ENCODE data around the gene GTF2H4. TPM values are rescaled to one million over a fixed set of nuclear protein-coding genes. Genes with fewer than 3 reads are reported as not detected.

The GTF2H4 gene
- total RNA-seq, 1 experiment from 2014 or later: 17.7 TPM

GRCh38 chr6:30882759-30883684 is 25.0 kb upstream of the GTF2H4 start:
- DNase-seq (ENCODE audit: low read depth): no peak

- DNase-seq (ENCODE audit: low read depth): peak; percentile 88
These were observed 24.1 kb upstream of the GTF2H4 start, which contains the start of gene DDR1 for GRCh38 chr6:30883685-30884520. TSS of gene DDR1 (plus strand) at chr6:30884519. CDS start at chr6:30888730, 4,211 bp downstream.

GRCh38 chr6:30884521-30885480 is 23.2 kb upstream of the GTF2H4 start:
- DNase-seq (ENCODE audit: low read depth): peak; percentile 89

GRCh38 chr6:30885481-30885998 is 22.5 kb upstream of the GTF2H4 start:
- DNase-seq (ENCODE audit: low read depth): peak; percentile 77

- DNase-seq (ENCODE audit: low read depth): peak; percentile 100
These were observed 21.8 kb upstream of the GTF2H4 start for GRCh38 chr6:30885999-30886896.

GRCh38 chr6:30886897-30887255 is 21.1 kb upstream of the GTF2H4 start:
- no peak for DNase-seq (ENCODE audit: low read depth)

- DNase-seq (ENCODE audit: low read depth): peak; percentile 92
These were observed 19.8 kb upstream of the GTF2H4 start for GRCh38 chr6:30887901-30888815.

GRCh38 chr6:30888816-30889495 is 19.1 kb upstream of the GTF2H4 start:
- DNase-seq (ENCODE audit: low read depth): no peak

GRCh38 chr6:30889496-30889885 is 18.5 kb upstream of the GTF2H4 start:
- DNase-seq (ENCODE audit: low read depth): no peak

GRCh38 chr6:30889921-30890645 is 17.9 kb upstream of the GTF2H4 start:
- DNase-seq (ENCODE audit: low read depth): no peak

- no peak for DNase-seq (ENCODE audit: low read depth)
These were observed 17.2 kb upstream of the GTF2H4 start for GRCh38 chr6:30890646-30891449.

- DNase-seq (ENCODE audit: low read depth): no peak
These were observed 16.6 kb upstream of the GTF2H4 start for GRCh38 chr6:30891450-30891723.

- no peak for DNase-seq (ENCODE audit: low read depth)
These were observed 16.0 kb upstream of the GTF2H4 start for GRCh38 chr6:30891816-30892538.

- DNase-seq (ENCODE audit: low read depth): no peak
These were observed 14.9 kb upstream of the GTF2H4 start for GRCh38 chr6:30893001-30893591.

- no peak for DNase-seq (ENCODE audit: low read depth)
These were observed 14.3 kb upstream of the GTF2H4 start for GRCh38 chr6:30893666-30894065.

GRCh38 chr6:30894381-30894780 is 13.6 kb upstream of the GTF2H4 start:
- DNase-seq (ENCODE audit: low read depth): no peak
